Ishikawa (cell line): ENCODE measurements around the gene OR56A1.

Experiments used
- EP300 ChIP-seq: IDR thresholded peaks from 2 replicates; pipeline ENCODE4 v1.6.1; 2012; ENCODE audit warnings: borderline replicate concordance
- MAX ChIP-seq: IDR thresholded peaks from 2 replicates; pipeline ENCODE4 v1.6.1; 2012

GRCh38 chr11:6055569-6055968 is 25.0 kb upstream of the OR56A1 start:
- TF ChIP-seq MAX (no peak), EP300 (no peak)
